C4-2B (cell line): Measurements from ENCODE around the gene ANKS1B.

ENCODE experiments used
- H3K27ac ChIP-seq: fragments of 450-650 bp; 2 replicates; pipeline ENCODE4 v1.5.1; 2017
- ZFX ChIP-seq: fragments of 450-650 bp; IDR thresholded peaks from 2 replicates; pipeline ENCODE4 v1.6.1; 2017
- TF ChIP-seq, protein P1 (sequence below): fragments of 450-650 bp; conservative IDR thresholded peaks from 2 replicates; pipeline ENCODE4 v1.5.1; 2017; ENCODE audit warnings: mild to moderate bottlenecking

ANKS1B gene

DNA sequence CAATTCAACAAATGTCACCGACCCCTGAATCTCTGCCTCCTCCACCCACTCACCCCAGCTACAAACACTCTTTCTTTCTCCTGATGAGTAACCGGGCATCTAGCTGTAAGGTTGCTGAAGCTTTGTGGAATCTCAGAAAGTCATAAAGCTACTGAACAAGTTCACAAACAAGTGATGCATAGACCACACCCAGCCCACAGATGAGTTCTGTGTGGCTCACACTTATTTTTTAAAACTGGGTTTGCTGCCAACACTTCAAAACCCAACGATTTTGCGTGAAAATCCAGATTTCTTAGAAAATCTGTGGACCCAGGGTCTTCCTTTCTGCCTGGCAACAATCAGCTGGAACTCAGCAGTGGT is 1243.6 kb downstream of the ANKS1B start:
- TF ChIP-seq, protein P1, sequence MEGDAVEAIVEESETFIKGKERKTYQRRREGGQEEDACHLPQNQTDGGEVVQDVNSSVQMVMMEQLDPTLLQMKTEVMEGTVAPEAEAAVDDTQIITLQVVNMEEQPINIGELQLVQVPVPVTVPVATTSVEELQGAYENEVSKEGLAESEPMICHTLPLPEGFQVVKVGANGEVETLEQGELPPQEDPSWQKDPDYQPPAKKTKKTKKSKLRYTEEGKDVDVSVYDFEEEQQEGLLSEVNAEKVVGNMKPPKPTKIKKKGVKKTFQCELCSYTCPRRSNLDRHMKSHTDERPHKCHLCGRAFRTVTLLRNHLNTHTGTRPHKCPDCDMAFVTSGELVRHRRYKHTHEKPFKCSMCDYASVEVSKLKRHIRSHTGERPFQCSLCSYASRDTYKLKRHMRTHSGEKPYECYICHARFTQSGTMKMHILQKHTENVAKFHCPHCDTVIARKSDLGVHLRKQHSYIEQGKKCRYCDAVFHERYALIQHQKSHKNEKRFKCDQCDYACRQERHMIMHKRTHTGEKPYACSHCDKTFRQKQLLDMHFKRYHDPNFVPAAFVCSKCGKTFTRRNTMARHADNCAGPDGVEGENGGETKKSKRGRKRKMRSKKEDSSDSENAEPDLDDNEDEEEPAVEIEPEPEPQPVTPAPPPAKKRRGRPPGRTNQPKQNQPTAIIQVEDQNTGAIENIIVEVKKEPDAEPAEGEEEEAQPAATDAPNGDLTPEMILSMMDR: no peak
- TF ChIP-seq ZFX: no peak
- no peak overlapping the region for H3K27ac ChIP-seq

DNA sequence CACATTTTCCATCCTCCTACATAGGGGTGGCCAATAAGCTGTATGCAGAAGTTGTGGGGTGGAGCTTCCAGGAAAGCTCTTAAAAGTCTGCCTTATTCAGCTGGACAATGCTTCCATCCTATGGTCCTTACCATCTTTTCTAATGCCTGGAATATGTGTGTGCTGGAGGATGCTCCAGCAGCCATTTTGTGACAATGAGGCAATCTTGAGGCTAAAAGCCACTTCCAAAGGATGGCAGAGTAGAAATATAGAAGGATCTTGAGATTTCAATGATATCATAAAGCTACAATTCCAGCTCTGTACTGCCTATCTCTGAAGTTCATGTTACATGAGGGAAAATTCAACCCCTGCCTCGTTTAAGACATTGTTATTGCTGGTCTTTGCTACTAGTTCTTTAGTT is 1244.0 kb downstream of the ANKS1B start:
- no peak for TF ChIP-seq ZFX
- TF ChIP-seq, protein P1: no peak
- no peak overlapping the region for H3K27ac ChIP-seq

DNA sequence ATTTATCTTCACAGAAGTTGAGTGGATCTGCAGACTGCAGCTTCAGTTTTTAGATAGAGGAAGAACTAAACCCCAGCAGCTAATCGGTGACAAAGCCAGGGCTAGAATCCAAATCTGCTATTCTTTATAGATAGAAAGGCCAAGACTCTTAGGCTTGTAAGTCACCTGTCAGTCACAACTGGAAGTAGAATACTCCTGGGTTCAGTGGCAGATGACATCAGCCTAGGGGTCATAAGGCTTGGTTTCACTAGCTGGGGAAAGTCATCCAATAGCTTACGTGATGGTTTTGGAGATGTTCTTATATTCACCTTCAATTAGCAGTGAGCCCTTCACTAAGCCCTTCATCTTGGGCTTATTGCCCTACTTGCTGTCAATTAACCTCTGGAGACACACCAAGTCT is 1246.2 kb downstream of the ANKS1B start:
- no peak overlapping the region for H3K27ac ChIP-seq
- no peak for TF ChIP-seq ZFX
- TF ChIP-seq, protein P1: no peak

DNA sequence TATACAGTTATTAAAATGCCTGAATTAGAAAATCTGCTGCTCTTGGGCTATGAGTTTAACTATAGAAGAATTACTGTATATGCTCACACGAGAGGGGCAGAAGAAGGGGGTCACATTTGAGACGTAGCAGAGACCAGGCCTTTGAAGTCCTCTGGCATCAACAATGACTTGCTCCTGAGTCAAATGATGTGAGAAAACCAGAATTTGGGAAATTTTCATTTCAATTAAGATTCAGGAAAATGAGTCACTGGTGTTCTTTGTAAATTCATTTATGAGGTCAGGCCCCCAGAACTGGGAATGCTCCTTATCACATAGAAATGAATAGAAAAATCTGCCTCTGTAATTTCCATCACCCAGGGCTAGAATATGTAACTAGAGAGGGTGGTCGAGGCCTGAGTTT is 1246.7 kb downstream of the ANKS1B start:
- TF ChIP-seq ZFX: no peak
- TF ChIP-seq, protein P1: no peak
- H3K27ac ChIP-seq: no peak overlapping the region

DNA sequence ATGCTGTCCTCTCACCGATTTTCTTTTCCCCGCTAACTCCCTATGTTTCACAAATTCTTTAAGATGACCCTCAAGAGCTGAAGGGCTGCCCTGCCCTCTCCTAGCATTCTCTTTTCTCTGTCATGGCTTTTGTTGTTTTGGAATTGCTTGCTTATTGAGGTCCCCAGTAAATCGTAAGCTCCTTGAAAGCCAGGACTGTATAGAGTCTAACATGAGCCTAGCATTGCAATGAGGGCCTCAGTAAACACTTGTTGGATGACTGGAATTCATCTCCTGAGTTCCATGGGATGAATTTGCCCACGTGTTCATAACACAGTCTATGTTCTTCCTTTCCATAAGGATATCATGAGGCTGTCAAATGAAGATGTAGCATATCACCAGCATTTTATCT is 1247.4 kb downstream of the ANKS1B start:
- no peak overlapping the region for H3K27ac ChIP-seq
- TF ChIP-seq, protein P1: no peak
- no peak for TF ChIP-seq ZFX

DNA sequence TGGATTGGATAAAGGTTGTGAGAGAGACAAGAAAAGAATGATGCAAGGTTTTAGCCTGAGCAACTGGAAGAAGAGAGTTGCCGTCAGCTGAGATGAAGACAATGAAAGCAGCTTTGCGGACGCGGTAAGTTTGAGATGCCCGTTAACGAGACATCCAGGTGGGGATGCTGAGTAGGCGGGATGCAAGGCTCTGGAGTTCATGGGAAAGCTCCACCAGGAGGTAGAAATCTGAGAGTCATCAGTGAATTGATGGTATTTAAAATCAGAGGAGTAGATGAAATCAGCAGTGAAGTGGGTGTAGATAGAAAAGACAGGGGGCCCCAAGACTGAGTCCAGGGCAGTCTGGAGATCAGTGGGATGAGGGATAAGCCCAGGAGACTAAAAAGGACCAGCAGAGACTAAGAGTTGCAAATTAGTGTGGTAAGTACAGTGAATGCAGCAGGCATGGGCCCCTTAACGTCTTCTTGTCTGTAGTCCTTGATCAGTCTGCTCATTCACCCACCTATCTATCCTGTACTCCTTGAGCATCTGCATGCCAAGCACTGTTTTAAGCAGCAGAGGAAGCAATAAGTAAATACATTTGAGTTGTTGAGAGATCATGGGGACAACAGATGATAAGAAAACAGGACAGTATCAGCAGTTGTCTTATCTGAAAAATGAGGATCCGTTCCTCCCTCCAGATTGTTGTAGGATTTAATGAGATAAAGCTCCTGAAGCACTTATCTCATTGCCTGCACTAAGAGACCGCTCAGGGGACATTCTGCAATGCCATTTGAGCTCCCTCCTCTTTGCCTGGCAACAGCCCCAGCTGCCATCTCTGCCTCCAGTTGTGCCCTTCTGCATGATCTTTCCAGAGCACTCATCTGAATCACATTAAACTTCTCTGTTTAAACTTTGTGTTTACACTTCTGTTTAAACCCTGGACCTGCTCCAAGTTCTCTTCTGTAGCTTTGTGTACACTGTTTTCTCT is 1248.1 kb downstream of the ANKS1B start:
- no peak for TF ChIP-seq ZFX
- TF ChIP-seq, protein P1: no peak
- H3K27ac ChIP-seq: no peak overlapping the region

DNA sequence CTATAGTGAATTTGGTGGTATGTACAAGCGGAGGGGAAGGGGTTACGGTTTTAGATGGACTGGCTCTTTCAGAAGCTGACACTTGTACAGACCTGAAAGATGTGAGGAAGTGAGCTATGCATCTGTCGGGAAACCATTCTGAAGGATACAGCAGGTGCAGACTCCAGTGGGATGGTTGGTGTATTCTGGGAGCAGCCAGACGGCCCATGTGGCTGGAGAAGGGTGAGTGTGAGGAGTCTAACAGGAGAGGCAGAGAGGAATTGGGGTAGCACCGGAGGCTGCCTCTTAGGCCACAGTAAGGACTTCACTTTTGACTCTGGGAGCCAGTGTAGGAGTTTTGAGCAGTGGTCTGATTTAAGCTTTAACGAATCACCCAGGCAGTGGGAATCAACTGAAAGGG is 1248.9 kb downstream of the ANKS1B start:
- TF ChIP-seq ZFX: no peak
- TF ChIP-seq, protein P1: no peak
- H3K27ac ChIP-seq: no peak overlapping the region
